SK-N-SH treated with all-trans-retinoic acid at 6 μM for 48 hours (cell line): ENCODE measurements around the gene HLA-DPB1.

Experiments used
- ATAC-seq: fragments of 200-7000 bp; cut with Tn5 transposase; 3 replicates; pipeline ENCODE4 v1.9.1; 2020; ENCODE audit warnings: mild to moderate bottlenecking, moderate library complexity
- ARNTL ChIP-seq: fragments of 450-650 bp; formaldehyde crosslinking; IDR thresholded peaks from 2 replicates; pipeline ENCODE4 v1.5.0; 2020; ENCODE audit warnings: low read depth, mild to moderate bottlenecking, moderate library complexity, borderline replicate concordance
- BACH2 ChIP-seq: fragments of 250-450 bp; sonication (Bioruptor Pico); IDR thresholded peaks from 2 replicates; pipeline ENCODE4 v1.9.0; 2021; ENCODE audit warnings: mild to moderate bottlenecking, borderline replicate concordance
- CREB5 ChIP-seq: fragments of 250-450 bp; sonication (Bioruptor Pico); IDR thresholded peaks from 2 replicates; pipeline ENCODE4 v1.5.1; 2020; ENCODE audit warnings: low read depth, mild to moderate bottlenecking, moderate library complexity
- CSDC2 ChIP-seq: fragments of 250-450 bp; sonication (Bioruptor Pico); IDR thresholded peaks from 2 replicates; pipeline ENCODE4 v1.5.0; 2020; ENCODE audit warnings: mild to moderate bottlenecking, moderate library complexity
- CSRNP3 ChIP-seq: fragments of 250-450 bp; sonication (Bioruptor Pico); IDR thresholded peaks from 2 replicates; pipeline ENCODE4 v1.5.1; 2021; ENCODE audit warnings: mild to moderate bottlenecking, moderate library complexity
- ESRRG ChIP-seq: fragments of 250-450 bp; sonication (Bioruptor Pico); IDR thresholded peaks from 2 replicates; pipeline ENCODE4 v1.6.1; 2021; ENCODE audit warnings: mild to moderate bottlenecking
- GLIS3 ChIP-seq: fragments of 250-450 bp; sonication (Bioruptor Pico); IDR thresholded peaks from 2 replicates; pipeline ENCODE4 v1.5.0; 2020; ENCODE audit warnings: mild to moderate bottlenecking, moderate library complexity
- OSR1 ChIP-seq: fragments of 250-450 bp; sonication (Bioruptor Pico); IDR thresholded peaks from 2 replicates; pipeline ENCODE4 v1.8.0; 2022; ENCODE audit warnings: moderate library complexity, mild to moderate bottlenecking, inconsistent platforms
- PATZ1 ChIP-seq: fragments of 250-450 bp; sonication (Bioruptor Pico); IDR thresholded peaks from 2 replicates; pipeline ENCODE4 v1.8.0; 2020; ENCODE audit warnings: mild to moderate bottlenecking, moderate library complexity, borderline replicate concordance
- POU6F1 ChIP-seq: fragments of 250-450 bp; sonication (Bioruptor Pico); IDR thresholded peaks from 2 replicates; pipeline ENCODE4 v1.8.0; 2021; ENCODE audit warnings: low read depth, mild to moderate bottlenecking, moderate library complexity, borderline replicate concordance
- RARB ChIP-seq: fragments of 250-450 bp; sonication (Bioruptor Pico); IDR thresholded peaks from 2 replicates; pipeline ENCODE4 v1.8.0; 2021; ENCODE audit warnings: mild to moderate bottlenecking, moderate library complexity
- SNAI2 ChIP-seq: fragments of 250-450 bp; sonication (Bioruptor Pico); IDR thresholded peaks from 2 replicates; pipeline ENCODE4 v1.5.0; 2020; ENCODE audit warnings: mild to moderate bottlenecking, moderate library complexity
- TCF4 ChIP-seq: fragments of 250-450 bp; sonication (Bioruptor Pico); IDR thresholded peaks from 2 replicates; pipeline ENCODE4 v1.8.0; 2021; ENCODE audit warnings: mild to moderate bottlenecking, moderate library complexity, borderline replicate concordance
- TOX ChIP-seq: fragments of 250-450 bp; sonication (Bioruptor Pico); IDR thresholded peaks from 2 replicates; pipeline ENCODE4 v1.8.0; 2021; ENCODE audit warnings: mild to moderate bottlenecking, moderate library complexity, borderline replicate concordance
- TSHZ2 ChIP-seq: fragments of 250-450 bp; sonication (Bioruptor Pico); IDR thresholded peaks from 2 replicates; pipeline ENCODE4 v1.5.0; 2020; ENCODE audit warnings: mild to moderate bottlenecking, moderate library complexity
- ZC3H10 ChIP-seq: fragments of 250-450 bp; sonication (Bioruptor Pico); IDR thresholded peaks from 2 replicates; pipeline ENCODE4 v1.5.1; 2021; ENCODE audit warnings: mild to moderate bottlenecking, moderate library complexity
- ZFP3 ChIP-seq: fragments of 250-450 bp; sonication (Bioruptor Pico); IDR thresholded peaks from 2 replicates; pipeline ENCODE4 v1.5.0; 2020; ENCODE audit warnings: mild to moderate bottlenecking, moderate library complexity
- ZFP30 ChIP-seq: fragments of 450-650 bp; formaldehyde crosslinking; IDR thresholded peaks from 2 replicates; pipeline ENCODE4 v1.5.0; 2022; ENCODE audit warnings: mild to moderate bottlenecking, moderate library complexity
- ZNF565 ChIP-seq: fragments of 450-650 bp; formaldehyde crosslinking; conservative IDR thresholded peaks from 2 replicates; pipeline ENCODE4 v1.5.0; 2020; ENCODE audit warnings: low read depth, mild to moderate bottlenecking, moderate library complexity
- ZNF70 ChIP-seq: fragments of 450-650 bp; formaldehyde crosslinking; IDR thresholded peaks from 2 replicates; pipeline ENCODE4 v1.5.0; 2020; ENCODE audit warnings: mild to moderate bottlenecking, moderate library complexity
- ZNF8 ChIP-seq: fragments of 450-650 bp; formaldehyde crosslinking; IDR thresholded peaks from 2 replicates; pipeline ENCODE4 v1.5.0; 2020; ENCODE audit warnings: mild to moderate bottlenecking, moderate library complexity

The HLA-DPB1 gene

DNA sequence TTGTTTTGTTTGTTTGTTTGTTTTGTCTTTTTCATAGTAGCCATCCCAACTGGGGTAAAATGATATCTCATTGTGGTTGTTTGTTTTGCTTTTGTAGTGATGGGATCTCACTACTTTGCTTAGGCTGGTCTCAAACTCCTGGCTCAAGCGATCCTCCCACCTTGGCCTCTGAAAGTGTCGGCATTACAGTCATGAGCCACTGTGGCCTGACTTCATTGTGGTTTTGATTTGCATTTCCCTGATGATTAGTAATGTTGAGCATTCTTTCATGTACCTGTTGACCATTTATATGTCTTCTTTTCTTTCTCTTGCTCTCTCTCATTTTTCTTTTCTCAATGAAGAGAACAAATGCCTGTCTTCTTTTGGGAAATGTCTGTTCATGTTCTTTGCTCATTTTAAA is 35.6 kb upstream of the HLA-DPB1 start:
- no peak for ATAC-seq
- no peak for TF ChIP-seq SNAI2
- TF ChIP-seq ESRRG, result no peak
- no peak for TF ChIP-seq CSDC2 (CRISPR knock-in tag)
- no peak for TF ChIP-seq BACH2 (CRISPR knock-in tag)
- no peak for TF ChIP-seq OSR1 (CRISPR knock-in tag)
- TF ChIP-seq ZFP3, result no peak
- no peak for TF ChIP-seq ZNF8 (CRISPR knock-in tag)
- TF ChIP-seq ZNF565 (CRISPR knock-in tag), result no peak
- no peak for TF ChIP-seq ZFP30 (CRISPR knock-in tag)
- no peak for TF ChIP-seq POU6F1
- no peak for TF ChIP-seq CREB5 (CRISPR knock-in tag)
- no peak for TF ChIP-seq RARB (CRISPR knock-in tag)
- no peak for TF ChIP-seq CSRNP3 (CRISPR knock-in tag)
- TF ChIP-seq GLIS3 (CRISPR knock-in tag), result no peak
- TF ChIP-seq TCF4 (CRISPR knock-in tag), result no peak
- TF ChIP-seq ARNTL (CRISPR knock-in tag), result no peak
- TF ChIP-seq ZNF70 (CRISPR knock-in tag), result no peak

- ATAC-seq, result no peak
- TF ChIP-seq ZC3H10 (CRISPR knock-in tag) (no peak), CSDC2 (CRISPR knock-in tag) (no peak), SNAI2 (no peak), ZFP30 (CRISPR knock-in tag) (no peak), ZFP3 (no peak), TSHZ2 (CRISPR knock-in tag) (no peak)
Observed at GRCh38 chr6:33049323-33050013, 26.3 kb upstream of the HLA-DPB1 start.

GRCh38 chr6:33050014-33050810 is 25.6 kb upstream of the HLA-DPB1 start:
- TF ChIP-seq RARB (CRISPR knock-in tag) (no peak), ESRRG (no peak), PATZ1 (CRISPR knock-in tag) (no peak), OSR1 (CRISPR knock-in tag) (no peak), ARNTL (CRISPR knock-in tag) (no peak), ZC3H10 (CRISPR knock-in tag) (no peak), CSDC2 (CRISPR knock-in tag) (no peak), TCF4 (CRISPR knock-in tag) (no peak), TOX (CRISPR knock-in tag) (no peak), TSHZ2 (CRISPR knock-in tag) (no peak), CREB5 (CRISPR knock-in tag) (no peak), ZNF8 (CRISPR knock-in tag) (no peak)
- no peak for ATAC-seq
